ENCODE measurements around the gene GOLGA6L22. TPM values are rescaled to one million over a fixed set of nuclear protein-coding genes. Genes with fewer than 3 reads are reported as not detected.
"Not testable (repeated sequence)": the region's sequence is repeated elsewhere in the genome, so short reads cannot be mapped to it uniquely, and the experiment has no call there.

Gene GOLGA6L22
- not detected in 2 replicates for total RNA-seq (2014; rRNA removed; shearing (Covaris generic))

- DNase-seq; H3K36me3 ChIP-seq (replicated peaks; ENCODE audit: control insufficient read depth, insufficient read depth, low read length); H3K4me3 ChIP-seq (ENCODE audit: insufficient read depth, low read depth, low read length); H3K27me3 ChIP-seq (ENCODE audit: control insufficient read depth, insufficient read depth, low read length): not testable (repeated sequence)
These were observed at the start of gene GOLGA6L22 for GRCh38 chr15:22458603-22459002. GOLGA6L22 (plus strand) TSS chr15:22458903; CDS start chr15:22458994, 91 bp downstream.

DNA sequence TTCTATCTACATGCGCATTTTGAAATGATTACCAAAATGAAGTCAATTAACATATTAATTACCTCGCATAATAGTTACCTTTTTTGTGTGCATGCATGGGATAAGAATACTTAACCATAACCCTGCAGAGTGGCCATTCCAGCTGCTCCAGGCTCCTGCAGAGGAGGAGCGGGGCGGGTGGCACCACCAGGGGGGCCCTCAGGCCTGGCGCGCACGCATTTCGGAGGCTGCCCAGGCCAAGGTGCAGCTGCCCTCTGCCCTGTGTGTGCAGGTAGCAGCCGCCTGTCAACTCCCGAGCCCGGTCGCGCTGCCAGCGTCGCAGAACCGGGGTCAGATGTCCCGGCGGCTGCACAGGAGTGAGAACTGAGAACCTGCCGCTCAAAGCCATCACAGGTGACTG lies 41.4 kb upstream of the GOLGA6L22 start:
- not testable (repeated sequence) for H3K36me3 ChIP-seq (replicated peaks; ENCODE audit: control insufficient read depth, insufficient read depth, low read length); H3K4me3 ChIP-seq (ENCODE audit: insufficient read depth, low read depth, low read length); H3K27me3 ChIP-seq (ENCODE audit: control insufficient read depth, insufficient read depth, low read length); DNase-seq

GRCh38 chr15:22417795-22418194 lies 40.9 kb upstream of the GOLGA6L22 start:
- not testable (repeated sequence) for DNase-seq; H3K27me3 ChIP-seq (ENCODE audit: control insufficient read depth, insufficient read depth, low read length); H3K4me3 ChIP-seq (ENCODE audit: insufficient read depth, low read depth, low read length); H3K36me3 ChIP-seq (replicated peaks; ENCODE audit: control insufficient read depth, insufficient read depth, low read length)

- not testable (repeated sequence) for H3K36me3 ChIP-seq (replicated peaks; ENCODE audit: control insufficient read depth, insufficient read depth, low read length); H3K4me3 ChIP-seq (ENCODE audit: insufficient read depth, low read depth, low read length); H3K27me3 ChIP-seq (ENCODE audit: control insufficient read depth, insufficient read depth, low read length); DNase-seq
These were observed 40.5 kb upstream of the GOLGA6L22 start for GRCh38 chr15:22418212-22418611.

DNA sequence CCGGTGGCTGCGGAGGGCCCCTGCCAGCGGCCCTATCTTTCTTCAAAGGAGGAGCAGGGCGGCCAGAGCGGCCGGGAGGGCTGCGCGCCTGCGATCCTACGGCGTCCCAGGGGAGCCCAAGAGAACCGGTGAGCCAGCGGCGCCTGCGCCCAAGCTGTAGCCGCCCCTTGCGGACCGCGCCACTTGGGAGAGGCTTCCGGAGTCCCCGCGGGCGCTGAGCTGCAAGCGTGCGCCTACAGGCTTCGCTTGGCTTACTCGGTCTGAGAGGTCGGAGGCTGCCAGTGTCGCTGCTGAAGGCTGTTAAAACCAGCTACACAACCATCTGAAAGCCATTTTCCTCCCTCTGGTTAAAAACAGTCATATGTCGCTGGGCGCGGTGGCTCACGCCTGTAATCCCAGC lies 40.0 kb upstream of the GOLGA6L22 start:
- not testable (repeated sequence) for H3K4me3 ChIP-seq (ENCODE audit: insufficient read depth, low read depth, low read length); H3K27me3 ChIP-seq (ENCODE audit: control insufficient read depth, insufficient read depth, low read length); H3K36me3 ChIP-seq (replicated peaks; ENCODE audit: control insufficient read depth, insufficient read depth, low read length); DNase-seq

DNA sequence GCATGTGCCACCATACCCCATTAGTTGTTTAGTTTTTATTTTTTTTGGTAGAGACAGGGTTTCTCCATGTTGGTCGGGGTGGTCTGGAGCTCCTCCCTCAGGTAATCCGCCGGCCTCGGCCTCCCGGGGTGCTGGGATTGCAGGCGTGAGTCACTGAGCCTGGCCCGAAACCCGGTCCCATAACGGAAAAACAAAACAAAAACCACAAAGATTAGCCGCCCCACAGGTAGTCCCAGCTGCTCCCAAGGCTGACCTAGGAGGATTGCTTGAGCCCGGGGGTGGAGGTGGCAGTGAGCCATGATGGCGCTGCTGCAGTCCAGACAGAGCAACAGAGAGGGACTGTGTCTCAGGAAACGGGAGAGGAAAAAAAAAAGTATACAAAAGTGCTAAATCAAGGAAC lies 38.4 kb upstream of the GOLGA6L22 start:
- DNase-seq; H3K4me3 ChIP-seq (ENCODE audit: insufficient read depth, low read depth, low read length); H3K36me3 ChIP-seq (replicated peaks; ENCODE audit: control insufficient read depth, insufficient read depth, low read length); H3K27me3 ChIP-seq (ENCODE audit: control insufficient read depth, insufficient read depth, low read length): not testable (repeated sequence)

- not testable (repeated sequence) for H3K36me3 ChIP-seq (replicated peaks; ENCODE audit: control insufficient read depth, insufficient read depth, low read length); H3K27me3 ChIP-seq (ENCODE audit: control insufficient read depth, insufficient read depth, low read length); H3K4me3 ChIP-seq (ENCODE audit: insufficient read depth, low read depth, low read length); DNase-seq
These were observed 29.3 kb upstream of the GOLGA6L22 start for GRCh38 chr15:22429426-22429825.

DNA sequence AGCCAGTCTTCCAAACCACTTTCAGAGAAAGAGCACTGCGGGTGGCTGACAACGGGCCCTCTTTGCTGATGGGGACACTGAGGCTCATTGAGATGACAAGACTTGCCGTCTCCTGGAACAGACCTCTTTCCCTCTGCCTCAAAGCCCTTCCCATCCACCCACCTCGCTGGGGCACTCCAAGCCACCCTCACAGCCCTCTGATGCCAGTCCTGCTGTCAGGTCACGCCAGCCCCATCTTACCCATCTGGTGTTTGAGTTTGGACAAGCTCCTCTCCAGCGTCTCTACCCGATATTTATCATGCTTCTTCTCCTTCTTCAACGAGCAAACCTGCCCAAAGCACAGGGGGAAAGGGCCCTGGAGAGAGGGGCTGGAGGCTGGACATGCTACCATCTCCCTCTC lies 27.0 kb upstream of the GOLGA6L22 start:
- H3K27me3 ChIP-seq (ENCODE audit: control insufficient read depth, insufficient read depth, low read length); H3K36me3 ChIP-seq (replicated peaks; ENCODE audit: control insufficient read depth, insufficient read depth, low read length); DNase-seq; H3K4me3 ChIP-seq (ENCODE audit: insufficient read depth, low read depth, low read length): not testable (repeated sequence)

GRCh38 chr15:22494490-22495113 lies 35.9 kb downstream of the GOLGA6L22 start:
- DNase-seq: peak; percentile 37
- H3K36me3 ChIP-seq (replicated peaks; ENCODE audit: control insufficient read depth, insufficient read depth, low read length); H3K27me3 ChIP-seq (ENCODE audit: control insufficient read depth, insufficient read depth, low read length): not testable (repeated sequence)
- H3K4me3 ChIP-seq (ENCODE audit: insufficient read depth, low read depth, low read length): peak overlapping the region; percentile 14

DNA sequence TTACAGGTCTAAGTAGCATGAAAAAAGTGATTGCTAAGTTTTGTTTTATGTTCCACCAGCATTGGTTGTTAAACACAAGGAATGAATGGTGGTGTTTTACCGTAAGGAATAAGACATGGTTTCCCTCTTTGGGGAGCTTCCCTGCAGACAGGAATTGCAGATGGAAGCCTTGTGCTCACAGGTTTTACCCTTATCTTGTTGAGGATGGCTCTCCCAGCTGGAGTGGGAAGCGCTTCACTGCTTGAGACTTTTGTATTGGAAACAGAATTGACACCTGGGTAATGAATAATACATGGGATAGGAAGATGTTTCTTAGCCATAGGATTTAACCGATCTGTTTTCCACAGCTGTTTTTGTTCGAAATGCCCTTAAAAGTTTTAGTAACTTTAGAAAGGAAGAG lies 38.5 kb downstream of the GOLGA6L22 start:
- H3K27me3 ChIP-seq (ENCODE audit: control insufficient read depth, insufficient read depth, low read length); H3K36me3 ChIP-seq (replicated peaks; ENCODE audit: control insufficient read depth, insufficient read depth, low read length); H3K4me3 ChIP-seq (ENCODE audit: insufficient read depth, low read depth, low read length); DNase-seq: not testable (repeated sequence)

- not testable (repeated sequence) for H3K36me3 ChIP-seq (replicated peaks; ENCODE audit: control insufficient read depth, insufficient read depth, low read length); H3K4me3 ChIP-seq (ENCODE audit: insufficient read depth, low read depth, low read length); DNase-seq; H3K27me3 ChIP-seq (ENCODE audit: control insufficient read depth, insufficient read depth, low read length)
These were observed 39.7 kb downstream of the GOLGA6L22 start for GRCh38 chr15:22498220-22498925.

DNA sequence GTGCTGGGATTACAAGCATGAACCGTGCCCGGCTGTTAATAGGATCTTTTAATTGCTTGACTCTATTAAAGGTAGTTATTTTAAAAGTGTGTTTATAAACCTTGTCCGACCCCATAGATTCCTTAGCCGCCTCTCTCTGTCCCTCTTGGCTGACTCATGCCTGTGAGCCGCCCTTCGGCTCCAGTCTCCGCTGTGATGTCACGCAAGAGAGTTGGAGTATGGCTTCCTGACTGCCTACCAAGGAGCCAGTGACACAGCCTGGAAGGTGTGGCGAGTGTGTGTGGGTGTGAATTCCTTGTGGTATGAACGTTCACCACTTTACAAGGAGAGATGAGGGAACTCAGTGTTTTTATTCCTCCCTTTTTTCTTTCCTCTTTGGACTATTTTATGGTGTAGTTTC lies 43.6 kb downstream of the GOLGA6L22 start:
- not testable (repeated sequence) for H3K27me3 ChIP-seq (ENCODE audit: control insufficient read depth, insufficient read depth, low read length); H3K36me3 ChIP-seq (replicated peaks; ENCODE audit: control insufficient read depth, insufficient read depth, low read length); H3K4me3 ChIP-seq (ENCODE audit: insufficient read depth, low read depth, low read length); DNase-seq

DNA sequence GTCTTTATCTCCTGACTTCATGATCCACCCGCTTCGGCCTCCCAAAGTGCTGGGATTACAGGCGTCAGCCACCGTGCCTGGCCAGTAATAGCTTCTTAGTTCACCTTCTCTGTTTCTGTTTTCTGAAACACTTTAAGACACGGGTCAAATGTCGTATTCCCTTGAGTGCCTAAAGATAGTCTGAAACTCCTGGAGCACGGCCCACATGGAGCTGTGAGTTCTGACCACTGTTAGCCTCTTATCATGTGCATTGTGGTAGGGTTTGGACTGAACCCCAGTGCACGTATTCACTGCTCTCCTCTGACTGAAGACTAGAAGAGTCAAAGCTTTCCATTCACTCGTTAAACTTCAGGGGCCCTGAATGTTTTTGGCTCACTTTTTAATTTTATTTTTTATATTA lies 48.3 kb downstream of the GOLGA6L22 start:
- not testable (repeated sequence) for H3K27me3 ChIP-seq (ENCODE audit: control insufficient read depth, insufficient read depth, low read length); H3K36me3 ChIP-seq (replicated peaks; ENCODE audit: control insufficient read depth, insufficient read depth, low read length); H3K4me3 ChIP-seq (ENCODE audit: insufficient read depth, low read depth, low read length); DNase-seq

DNA sequence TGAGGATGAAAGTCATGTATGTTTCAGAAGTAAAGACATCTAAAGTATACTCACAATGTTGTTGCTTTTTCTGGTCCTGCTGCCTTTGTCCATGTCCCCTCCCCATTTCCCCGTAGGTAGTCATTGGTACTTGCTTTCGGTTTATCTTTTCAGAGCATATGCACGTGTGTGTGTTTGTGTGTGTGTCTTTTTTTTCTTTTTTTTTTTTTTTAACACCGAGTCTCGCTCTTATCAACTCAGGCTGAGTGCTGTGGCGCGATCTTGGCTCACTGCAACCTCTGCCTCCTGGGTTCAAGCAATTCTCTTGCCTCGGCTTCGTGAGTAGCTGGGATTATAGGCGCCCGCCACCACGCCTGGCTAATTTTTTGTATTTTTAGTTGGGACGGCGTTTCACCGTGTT lies 57.4 kb downstream of the GOLGA6L22 start:
- not testable (repeated sequence) for H3K27me3 ChIP-seq (ENCODE audit: control insufficient read depth, insufficient read depth, low read length); H3K4me3 ChIP-seq (ENCODE audit: insufficient read depth, low read depth, low read length); H3K36me3 ChIP-seq (replicated peaks; ENCODE audit: control insufficient read depth, insufficient read depth, low read length); DNase-seq
